ENCODE data around the gene NR2F2. TPM values are rescaled to one million over a fixed set of nuclear protein-coding genes. Genes with fewer than 3 reads are reported as not detected.

The NR2F2 gene
- polyA plus RNA-seq, 1 donor (not counting 4 experiments of a cell fraction or from before 2014, with no cell fraction given), result 19.5 TPM

GRCh38 chr15:96311256-96311955, 19.1 kb upstream of the NR2F2 start:
- H3K4me1 ChIP-seq (ENCODE audit: control insufficient read depth, extremely low read depth, insufficient read depth, low read length), result peaks cover 19% of the 10 kb centered on the region
- H3K9me3 ChIP-seq (ENCODE audit: control insufficient read depth, low read depth, low read length), result no peaks in the 10 kb centered on the region
- TF ChIP-seq, protein P1, sequence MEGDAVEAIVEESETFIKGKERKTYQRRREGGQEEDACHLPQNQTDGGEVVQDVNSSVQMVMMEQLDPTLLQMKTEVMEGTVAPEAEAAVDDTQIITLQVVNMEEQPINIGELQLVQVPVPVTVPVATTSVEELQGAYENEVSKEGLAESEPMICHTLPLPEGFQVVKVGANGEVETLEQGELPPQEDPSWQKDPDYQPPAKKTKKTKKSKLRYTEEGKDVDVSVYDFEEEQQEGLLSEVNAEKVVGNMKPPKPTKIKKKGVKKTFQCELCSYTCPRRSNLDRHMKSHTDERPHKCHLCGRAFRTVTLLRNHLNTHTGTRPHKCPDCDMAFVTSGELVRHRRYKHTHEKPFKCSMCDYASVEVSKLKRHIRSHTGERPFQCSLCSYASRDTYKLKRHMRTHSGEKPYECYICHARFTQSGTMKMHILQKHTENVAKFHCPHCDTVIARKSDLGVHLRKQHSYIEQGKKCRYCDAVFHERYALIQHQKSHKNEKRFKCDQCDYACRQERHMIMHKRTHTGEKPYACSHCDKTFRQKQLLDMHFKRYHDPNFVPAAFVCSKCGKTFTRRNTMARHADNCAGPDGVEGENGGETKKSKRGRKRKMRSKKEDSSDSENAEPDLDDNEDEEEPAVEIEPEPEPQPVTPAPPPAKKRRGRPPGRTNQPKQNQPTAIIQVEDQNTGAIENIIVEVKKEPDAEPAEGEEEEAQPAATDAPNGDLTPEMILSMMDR (optimal IDR thresholded peaks at IDR 0.05 in 1 of 3, IDR thresholded peaks at IDR 0.05 in 1 of 3, conservative IDR thresholded peaks at IDR 0.05 in 1 of 3; ENCODE audit: extremely low read depth in 1 of 3, insufficient read depth in 2 of 3, low read length in 3 of 3), result no peak
- TF ChIP-seq EZH2 (IDR thresholded peaks at IDR 0.05; ENCODE audit: low read length), result no peak
- FAIRE-seq, result no peak
- H3K9ac ChIP-seq (ENCODE audit: control insufficient read depth, extremely low read depth, insufficient read depth, low read length), result no peak overlapping the region
- no peaks in the 10 kb centered on the region for H3K9me1 ChIP-seq (ENCODE audit: control insufficient read depth, extremely low read depth, insufficient read depth, low read length)
- no peak overlapping the region for H3K27ac ChIP-seq (ENCODE audit: control insufficient read depth, insufficient read depth, low read length)
- no peak for DNase-seq (ENCODE audit: low read depth, low spot score)
- no peaks in the 10 kb centered on the region for H3K36me3 ChIP-seq (ENCODE audit: control insufficient read depth in 2 of 2, extremely low read depth in 1 of 2, insufficient read depth in 2 of 2, low read length in 2 of 2)
- H4K20me1 ChIP-seq (ENCODE audit: control insufficient read depth, extremely low read depth, insufficient read depth, low read length), result no peaks in the 10 kb centered on the region
- H3K79me2 ChIP-seq (ENCODE audit: control insufficient read depth, insufficient read depth, low read length), result no peaks in the 10 kb centered on the region
- H3K4me2 ChIP-seq (ENCODE audit: control insufficient read depth, extremely low read depth, insufficient read depth, low read depth, low read length), result no peak overlapping the region
- dilution Hi-C loops (cut with MboI; ENCODE audit: extremely low pct_ligation_motif_present, low sequenced_read_pairs), result no loop called here
- no peak overlapping the region for H3K4me3 ChIP-seq (ENCODE audit: control insufficient read depth in 2 of 3, extremely low read depth in 1 of 3, insufficient read depth in 2 of 3, low read depth in 1 of 3, low read length in 3 of 3)
- H2AFZ ChIP-seq (ENCODE audit: control insufficient read depth, low read length), result no peak overlapping the region
- H3K27me3 ChIP-seq (ENCODE audit: control insufficient read depth, extremely low read depth, insufficient read depth, low read length), result no peaks in the 10 kb centered on the region

GRCh38 chr15:96311956-96312294, 18.6 kb upstream of the NR2F2 start:
- Histone ChIP-seq H3K36me3 (ENCODE audit: control insufficient read depth in 2 of 2, extremely low read depth in 1 of 2, insufficient read depth in 2 of 2, low read length in 2 of 2) (no peaks in the 10 kb centered on the region), H4K20me1 (ENCODE audit: control insufficient read depth, extremely low read depth, insufficient read depth, low read length) (no peaks in the 10 kb centered on the region), H3K4me1 (ENCODE audit: control insufficient read depth, extremely low read depth, insufficient read depth, low read length) (peaks cover 19% of the 10 kb centered on the region), H3K9me3 (ENCODE audit: control insufficient read depth, low read depth, low read length) (no peaks in the 10 kb centered on the region), H3K27me3 (ENCODE audit: control insufficient read depth, extremely low read depth, insufficient read depth, low read length) (no peaks in the 10 kb centered on the region), H3K4me2 (ENCODE audit: control insufficient read depth, extremely low read depth, insufficient read depth, low read depth, low read length) (peak overlapping the region; percentile 53), H3K9ac (ENCODE audit: control insufficient read depth, extremely low read depth, insufficient read depth, low read length) (no peak overlapping the region), H2AFZ (ENCODE audit: control insufficient read depth, low read length) (no peak overlapping the region), H3K79me2 (ENCODE audit: control insufficient read depth, insufficient read depth, low read length) (no peaks in the 10 kb centered on the region), H3K9me1 (ENCODE audit: control insufficient read depth, extremely low read depth, insufficient read depth, low read length) (no peaks in the 10 kb centered on the region), H3K4me3 (ENCODE audit: control insufficient read depth in 2 of 3, extremely low read depth in 1 of 3, insufficient read depth in 2 of 3, low read depth in 1 of 3, low read length in 3 of 3) (no peak overlapping the region), H3K27ac (ENCODE audit: control insufficient read depth, insufficient read depth, low read length) (no peak overlapping the region)
- TF ChIP-seq, protein P1 (optimal IDR thresholded peaks at IDR 0.05 in 1 of 3, IDR thresholded peaks at IDR 0.05 in 1 of 3, conservative IDR thresholded peaks at IDR 0.05 in 1 of 3; ENCODE audit: extremely low read depth in 1 of 3, insufficient read depth in 2 of 3, low read length in 3 of 3), result no peak
- TF ChIP-seq EZH2 (IDR thresholded peaks at IDR 0.05; ENCODE audit: low read length), result no peak
- FAIRE-seq, result peak; percentile 5
- dilution Hi-C loops (cut with MboI; ENCODE audit: extremely low pct_ligation_motif_present, low sequenced_read_pairs), result no loop called here
- no peak for DNase-seq (ENCODE audit: low read depth, low spot score)

Data from keratinocyte (primary cell).